Subcutaneous preadipocyte (primary cell): ENCODE measurements around the gene LRATD1. TPM values are rescaled to one million over a fixed set of nuclear protein-coding genes. Genes with fewer than 3 reads are reported as not detected.

Source experiments
- total RNA-seq: library from RNA; depleted of rRNA; stranded (reverse); fragments of >200 nt; gene quantifications from 2 replicates; pipeline ENCODE4 v1.2.3, GENCODE V29; 2012

LRATD1 gene
- total RNA-seq, result 0.37 and 1.2 TPM in 2 replicates

GRCh38 chr2:14632133-14632936, at the start of gene LRATD1:
TSS of gene LRATD1 (plus strand) at chr2:14632717. CDS start at chr2:14633980, 1,263 bp downstream.

